Nephron (organoid): ENCODE results near the gene POLD2.

Source experiments
- H3K27ac Mint-ChIP-seq, 3 experiments: 2 replicates each; pipeline ENCODE4 v1.8.0; 2020; ENCODE audit warnings: mixed read lengths in 3 of 3, mild to moderate bottlenecking in 2 of 3, moderate library complexity in 1 of 3
- H3K27me3 Mint-ChIP-seq: 2 replicates; pipeline ENCODE4 v1.8.0; 2021; ENCODE audit warnings: low read depth, mild to moderate bottlenecking, moderate library complexity, mixed read lengths
- H3K36me3 Mint-ChIP-seq: 2 replicates; pipeline ENCODE4 v1.8.0; 2020; ENCODE audit warnings: low read depth, mixed read lengths
- H3K4me1 Mint-ChIP-seq: 2 replicates; pipeline ENCODE4 v1.8.0; 2020; ENCODE audit warnings: mixed read lengths
- H3K4me3 Mint-ChIP-seq, 3 experiments: 2 replicates each; pipeline ENCODE4 v1.8.0; 2020; ENCODE audit warnings: mild to moderate bottlenecking in 3 of 3, mixed read lengths in 3 of 3, moderate library complexity in 2 of 3
- H3K9me3 Mint-ChIP-seq: 2 replicates; pipeline ENCODE4 v1.8.0; 2020; ENCODE audit warnings: mixed read lengths
- CTCF ChIP-seq, 3 experiments: fragments of 200-600 bp; sonication (generic); IDR thresholded peaks; one replicate each; pipeline ENCODE4 v1.5.0; 2021; ENCODE audit warnings: antibody characterized with exemption in 3 of 3; ENCODE audit not compliant: unreplicated experiment in 3 of 3

Gene POLD2

GRCh38 chr7:44093102-44093641 is 30.2 kb downstream of the POLD2 start:
- no peaks in the 10 kb centered on the region for H3K9me3 Mint-ChIP-seq
- H3K4me1 Mint-ChIP-seq, result peaks cover 33% of the 10 kb centered on the region
- TF ChIP-seq CTCF (IDR thresholded peaks at IDR 0.05; ENCODE audit: unreplicated experiment in 3 of 3), result no peak
- H3K4me3 Mint-ChIP-seq, result no peak overlapping the region
- H3K27me3 Mint-ChIP-seq, result peaks cover 4% of the 10 kb centered on the region
- H3K36me3 Mint-ChIP-seq, result no peaks in the 10 kb centered on the region
- H3K27ac Mint-ChIP-seq, result peak overlapping the region in 2 of 3 experiments; percentile 51 to 57

- no peaks in the 10 kb centered on the region for H3K9me3 Mint-ChIP-seq
- no peaks in the 10 kb centered on the region for H3K27me3 Mint-ChIP-seq
- peaks cover 45% of the 10 kb centered on the region for H3K4me1 Mint-ChIP-seq
- H3K4me3 Mint-ChIP-seq, result peak overlapping the region in 2 of 3 experiments; percentile 29 to 37
- H3K27ac Mint-ChIP-seq, result peak overlapping the region; percentile 85 to 93 (median 87)
- TF ChIP-seq CTCF (IDR thresholded peaks at IDR 0.05; ENCODE audit: unreplicated experiment in 3 of 3), result no peak
- H3K36me3 Mint-ChIP-seq, result no peaks in the 10 kb centered on the region
These were observed 35.2 kb downstream of the POLD2 start for GRCh38 chr7:44087911-44088838.

- no peak for TF ChIP-seq CTCF (IDR thresholded peaks at IDR 0.05; ENCODE audit: unreplicated experiment in 3 of 3)
- no peaks in the 10 kb centered on the region for H3K9me3 Mint-ChIP-seq
- H3K4me3 Mint-ChIP-seq, result no peak overlapping the region
- peak overlapping the region in 2 of 3 experiments; percentile 81 to 93 for H3K27ac Mint-ChIP-seq
- H3K36me3 Mint-ChIP-seq, result no peaks in the 10 kb centered on the region
- H3K4me1 Mint-ChIP-seq, result peaks cover 50% of the 10 kb centered on the region
- no peaks in the 10 kb centered on the region for H3K27me3 Mint-ChIP-seq
These were observed 36.7 kb downstream of the POLD2 start for GRCh38 chr7:44086627-44087026.

- Mint-ChIP-seq H3K4me1 (peaks cover 53% of the 10 kb centered on the region), H3K4me3 (peak overlapping the region in 1 of 3 experiments; percentile 5), H3K27ac (peak overlapping the region in 2 of 3 experiments; percentile 78 to 89), H3K9me3 (no peaks in the 10 kb centered on the region), H3K27me3 (no peaks in the 10 kb centered on the region), H3K36me3 (no peaks in the 10 kb centered on the region)
- no peak for TF ChIP-seq CTCF (IDR thresholded peaks at IDR 0.05; ENCODE audit: unreplicated experiment in 3 of 3)
These were observed 37.8 kb downstream of the POLD2 start for GRCh38 chr7:44085546-44085945.

GRCh38 chr7:44084701-44085100 is 38.6 kb downstream of the POLD2 start:
- Mint-ChIP-seq H3K4me3 (peak overlapping the region; percentile 23 to 91 (median 77)), H3K27ac (peak overlapping the region; percentile 81 to 89 (median 84)), H3K36me3 (no peaks in the 10 kb centered on the region), H3K27me3 (no peaks in the 10 kb centered on the region), H3K9me3 (no peaks in the 10 kb centered on the region), H3K4me1 (peaks cover 47% of the 10 kb centered on the region)
- no peak for TF ChIP-seq CTCF (IDR thresholded peaks at IDR 0.05; ENCODE audit: unreplicated experiment in 3 of 3)
